ENCODE data around the gene ARHGAP15. TPM values are rescaled to one million over a fixed set of nuclear protein-coding genes. Genes with fewer than 3 reads are reported as not detected.

The ARHGAP15 gene
- total RNA-seq, 1 donor from 2014 or later, result not detected

DNA sequence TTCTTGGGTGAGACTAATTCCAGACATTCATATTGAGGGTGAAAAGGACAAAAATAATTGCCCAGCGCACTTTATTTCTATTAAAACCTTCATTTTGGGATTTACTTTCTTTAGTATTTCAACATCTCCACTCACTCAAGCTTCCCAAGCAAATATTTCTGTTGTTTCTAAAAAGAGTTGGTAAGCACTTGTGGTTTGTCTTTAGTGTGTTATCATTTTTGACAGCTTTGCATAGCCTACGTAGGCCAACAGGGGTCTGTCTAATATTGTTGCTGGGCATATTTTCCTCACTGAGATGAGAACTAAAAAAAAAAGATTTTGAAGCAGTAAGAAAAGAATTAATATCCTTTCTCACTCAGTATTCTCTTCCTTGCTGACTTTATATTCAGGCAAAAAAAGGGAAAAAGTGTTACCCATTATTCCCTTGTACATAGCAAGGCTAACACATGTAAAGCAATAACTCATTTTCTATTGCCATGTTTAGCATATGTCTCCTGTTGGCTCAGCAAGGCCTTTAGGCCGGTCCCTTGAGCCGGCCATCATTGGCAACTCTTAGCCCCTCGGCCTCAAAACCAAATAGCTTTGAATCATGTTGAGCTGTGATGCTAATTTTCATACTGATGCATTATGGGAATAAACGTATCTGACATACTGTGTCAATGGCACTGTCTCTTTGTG is 494.2 kb downstream of the ARHGAP15 start:
- Mint-ChIP-seq H3K9me3 (ENCODE audit: unreplicated experiment) (no peaks in the 10 kb centered on the region), H3K27me3 (ENCODE audit: low read depth, unreplicated experiment) (no peaks in the 10 kb centered on the region)

DNA sequence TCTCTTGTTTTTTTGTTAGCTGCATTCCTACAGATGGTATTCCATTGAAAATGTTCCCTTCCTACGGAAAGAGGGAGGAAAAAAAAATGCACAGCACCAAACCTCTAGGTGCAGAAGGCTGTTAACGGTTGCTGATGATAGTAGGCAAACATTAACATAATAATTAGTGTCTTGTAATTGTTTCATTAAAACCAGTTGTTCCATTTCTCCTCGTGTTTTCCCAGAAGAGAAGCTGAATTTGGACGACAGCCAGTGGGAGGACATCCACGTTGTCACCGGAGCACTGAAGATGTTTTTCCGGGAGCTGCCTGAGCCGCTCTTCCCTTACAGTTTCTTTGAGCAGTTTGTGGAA is 494.7 kb downstream of the ARHGAP15 start:
- H3K27ac ChIP-seq (ENCODE audit: low read depth, low read length), result no peak overlapping the region
- no peak for FAIRE-seq
- no peak overlapping the region for H3K4me2 ChIP-seq (ENCODE audit: low read length)
- Mint-ChIP-seq H3K4me3 (ENCODE audit: unreplicated experiment) (no peak overlapping the region), H3K27ac (ENCODE audit: unreplicated experiment) (no peak overlapping the region), H3K9me3 (ENCODE audit: unreplicated experiment) (no peaks in the 10 kb centered on the region), H3K4me1 (ENCODE audit: low read depth, unreplicated experiment) (no peaks in the 10 kb centered on the region), H3K27me3 (ENCODE audit: low read depth, unreplicated experiment) (no peaks in the 10 kb centered on the region), H3K36me3 (ENCODE audit: low read depth, unreplicated experiment) (no peaks in the 10 kb centered on the region)
- H3K4me3 ChIP-seq (ENCODE audit: insufficient read depth, low read depth, low read length), result no peak overlapping the region
- H4K20me1 ChIP-seq (ENCODE audit: insufficient read depth, low read length), result no peaks in the 10 kb centered on the region
- TF ChIP-seq, protein P1, sequence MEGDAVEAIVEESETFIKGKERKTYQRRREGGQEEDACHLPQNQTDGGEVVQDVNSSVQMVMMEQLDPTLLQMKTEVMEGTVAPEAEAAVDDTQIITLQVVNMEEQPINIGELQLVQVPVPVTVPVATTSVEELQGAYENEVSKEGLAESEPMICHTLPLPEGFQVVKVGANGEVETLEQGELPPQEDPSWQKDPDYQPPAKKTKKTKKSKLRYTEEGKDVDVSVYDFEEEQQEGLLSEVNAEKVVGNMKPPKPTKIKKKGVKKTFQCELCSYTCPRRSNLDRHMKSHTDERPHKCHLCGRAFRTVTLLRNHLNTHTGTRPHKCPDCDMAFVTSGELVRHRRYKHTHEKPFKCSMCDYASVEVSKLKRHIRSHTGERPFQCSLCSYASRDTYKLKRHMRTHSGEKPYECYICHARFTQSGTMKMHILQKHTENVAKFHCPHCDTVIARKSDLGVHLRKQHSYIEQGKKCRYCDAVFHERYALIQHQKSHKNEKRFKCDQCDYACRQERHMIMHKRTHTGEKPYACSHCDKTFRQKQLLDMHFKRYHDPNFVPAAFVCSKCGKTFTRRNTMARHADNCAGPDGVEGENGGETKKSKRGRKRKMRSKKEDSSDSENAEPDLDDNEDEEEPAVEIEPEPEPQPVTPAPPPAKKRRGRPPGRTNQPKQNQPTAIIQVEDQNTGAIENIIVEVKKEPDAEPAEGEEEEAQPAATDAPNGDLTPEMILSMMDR (IDR thresholded peaks at IDR 0.05; ENCODE audit: insufficient read depth, low read depth, low read length), result no peak
- TF ChIP-seq EZH2 (IDR thresholded peaks at IDR 0.05; ENCODE audit: insufficient read depth, low read length), result no peak
- no peaks in the 10 kb centered on the region for H3K4me1 ChIP-seq (ENCODE audit: insufficient read depth, low read length)
- no peaks in the 10 kb centered on the region for H3K27me3 ChIP-seq (ENCODE audit: insufficient read depth, low read length)
- no peak overlapping the region for H2AFZ ChIP-seq (ENCODE audit: low read depth, low read length)
- no peaks in the 10 kb centered on the region for H3K36me3 ChIP-seq (ENCODE audit: insufficient read depth, low read length)
- no peak for DNase-seq (ENCODE audit: low read depth)
- no peaks in the 10 kb centered on the region for H3K79me2 ChIP-seq (ENCODE audit: insufficient read depth, low read length)
- H3K9me3 ChIP-seq (ENCODE audit: insufficient read depth, low read depth, low read length), result no peaks in the 10 kb centered on the region
- no peak overlapping the region for H3K9ac ChIP-seq (ENCODE audit: low read length)

More for the DNA sequence above, 494.2 kb downstream of the ARHGAP15 start:
- TF ChIP-seq, protein P1 (IDR thresholded peaks at IDR 0.05; ENCODE audit: insufficient read depth, low read depth, low read length), result no peak
- TF ChIP-seq EZH2 (IDR thresholded peaks at IDR 0.05; ENCODE audit: insufficient read depth, low read length), result no peak
- Histone ChIP-seq H3K79me2 (ENCODE audit: insufficient read depth, low read length) (no peaks in the 10 kb centered on the region), H3K36me3 (ENCODE audit: insufficient read depth, low read length) (no peaks in the 10 kb centered on the region), H3K27ac (ENCODE audit: low read depth, low read length) (no peak overlapping the region), H3K4me3 (ENCODE audit: insufficient read depth, low read depth, low read length) (no peak overlapping the region), H3K4me1 (ENCODE audit: insufficient read depth, low read length) (no peaks in the 10 kb centered on the region), H3K27me3 (ENCODE audit: insufficient read depth, low read length) (no peaks in the 10 kb centered on the region), H2AFZ (ENCODE audit: low read depth, low read length) (no peak overlapping the region), H3K9ac (ENCODE audit: low read length) (no peak overlapping the region), H4K20me1 (ENCODE audit: insufficient read depth, low read length) (no peaks in the 10 kb centered on the region), H3K9me3 (ENCODE audit: insufficient read depth, low read depth, low read length) (no peaks in the 10 kb centered on the region), H3K4me2 (ENCODE audit: low read length) (no peak overlapping the region)
- FAIRE-seq (no peak), DNase-seq (ENCODE audit: low read depth) (no peak)
- no peaks in the 10 kb centered on the region for H3K4me1 Mint-ChIP-seq (ENCODE audit: low read depth, unreplicated experiment)
- H3K4me3 Mint-ChIP-seq (ENCODE audit: unreplicated experiment), result no peak overlapping the region
- H3K36me3 Mint-ChIP-seq (ENCODE audit: low read depth, unreplicated experiment), result no peaks in the 10 kb centered on the region
- no peak overlapping the region for H3K27ac Mint-ChIP-seq (ENCODE audit: unreplicated experiment)

DNA sequence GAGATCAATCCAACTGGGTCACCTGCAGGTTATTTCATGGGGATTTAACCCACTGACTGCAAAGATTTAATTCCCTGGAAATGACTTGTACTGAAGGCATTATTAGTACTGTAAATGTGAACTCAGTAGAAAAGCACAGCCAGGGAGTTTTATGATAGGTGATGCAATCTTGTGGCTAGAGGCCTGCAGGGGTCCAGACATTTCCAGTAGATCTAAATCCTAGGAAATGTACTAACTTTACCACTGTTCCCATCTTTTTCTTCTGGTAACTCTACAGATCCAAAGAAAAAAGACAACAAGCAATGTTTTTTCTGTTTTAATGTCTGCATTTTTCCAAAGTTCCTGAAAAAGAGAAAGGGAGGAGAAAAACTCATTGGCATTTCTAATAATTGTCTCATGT is 500.1 kb downstream of the ARHGAP15 start:
- Mint-ChIP-seq H3K36me3 (ENCODE audit: low read depth, unreplicated experiment) (no peaks in the 10 kb centered on the region), H3K27me3 (ENCODE audit: low read depth, unreplicated experiment) (no peaks in the 10 kb centered on the region), H3K27ac (ENCODE audit: unreplicated experiment) (peak overlapping the region; percentile 70), H3K4me1 (ENCODE audit: low read depth, unreplicated experiment) (peaks cover 4% of the 10 kb centered on the region), H3K9me3 (ENCODE audit: unreplicated experiment) (no peaks in the 10 kb centered on the region), H3K4me3 (ENCODE audit: unreplicated experiment) (no peak overlapping the region)
- no peaks in the 10 kb centered on the region for H3K4me1 ChIP-seq (ENCODE audit: insufficient read depth, low read length)
- H3K9me3 ChIP-seq (ENCODE audit: insufficient read depth, low read depth, low read length), result no peaks in the 10 kb centered on the region
- H2AFZ ChIP-seq (ENCODE audit: low read depth, low read length), result no peak overlapping the region
- no peaks in the 10 kb centered on the region for H4K20me1 ChIP-seq (ENCODE audit: insufficient read depth, low read length)
- H3K79me2 ChIP-seq (ENCODE audit: insufficient read depth, low read length), result no peaks in the 10 kb centered on the region
- no peak overlapping the region for H3K9ac ChIP-seq (ENCODE audit: low read length)
- H3K36me3 ChIP-seq (ENCODE audit: insufficient read depth, low read length), result no peaks in the 10 kb centered on the region
- TF ChIP-seq, protein P1 (IDR thresholded peaks at IDR 0.05; ENCODE audit: insufficient read depth, low read depth, low read length), result no peak
- TF ChIP-seq EZH2 (IDR thresholded peaks at IDR 0.05; ENCODE audit: insufficient read depth, low read length), result no peak
- no peak overlapping the region for H3K4me2 ChIP-seq (ENCODE audit: low read length)
- no peaks in the 10 kb centered on the region for H3K27me3 ChIP-seq (ENCODE audit: insufficient read depth, low read length)
- H3K27ac ChIP-seq (ENCODE audit: low read depth, low read length), result no peak overlapping the region
- no peak overlapping the region for H3K4me3 ChIP-seq (ENCODE audit: insufficient read depth, low read depth, low read length)
- peak; percentile 42 for DNase-seq (ENCODE audit: low read depth)
- FAIRE-seq, result no peak
